Breast epithelium (tissue), 3 donors: ENCODE results near the gene ELL.

Experiments used
- CTCF ChIP-seq, 3 donors: fragments of 450-650 bp; IDR thresholded peaks; one replicate each; pipeline ENCODE4 v1.5.1; 2016 to 2017; ENCODE audit warnings: antibody characterized with exemption in 3 of 3, mild to moderate bottlenecking in 3 of 3, moderate library complexity in 3 of 3
- POLR2AphosphoS5 ChIP-seq, 3 donors: sonication (generic); formaldehyde crosslinking; IDR thresholded peaks; one replicate each; pipeline ENCODE4 v1.6.1; 2017; ENCODE audit warnings: antibody characterized with exemption in 3 of 3

- TF ChIP-seq POLR2AphosphoS5 (IDR thresholded peaks at IDR 0.05) (no peak), CTCF (IDR thresholded peaks at IDR 0.05) (no peak)
Measured at GRCh38 chr19:18562086-18562485, 40.2 kb upstream of the ELL start.
